Effector memory CD4-positive, alpha-beta T cell (primary cell): ENCODE data around the gene CTRB1.

Experiments used
- DNase-seq, 3 donors: peaks; one replicate each; pipeline ENCODE4 v3.0.0-alpha.2; 2020
- H3K27ac ChIP-seq: 2 replicates; pipeline ENCODE4 v1.7.0; 2013; ENCODE audit warnings: mild to moderate bottlenecking, low read length, moderate library complexity; ENCODE audit not compliant: insufficient read depth, poor library complexity, severe bottlenecking
- H3K27me3 ChIP-seq: replicated peaks from 2 replicates; pipeline ENCODE4 v1.7.0; 2013; ENCODE audit warnings: mild to moderate bottlenecking, low read length; ENCODE audit not compliant: insufficient read depth, control insufficient read depth, poor library complexity, severe bottlenecking
- H3K36me3 ChIP-seq: 2 replicates; pipeline ENCODE4 v1.7.0; 2013; ENCODE audit warnings: mild to moderate bottlenecking, low read length, moderate library complexity; ENCODE audit not compliant: control insufficient read depth, insufficient read depth
- H3K4me1 ChIP-seq: 2 replicates; pipeline ENCODE4 v1.7.0; 2013; ENCODE audit warnings: low read length, mild to moderate bottlenecking; ENCODE audit not compliant: control insufficient read depth, insufficient read depth, poor library complexity, severe bottlenecking
- H3K4me3 ChIP-seq: 2 replicates; pipeline ENCODE4 v1.7.0; 2013; ENCODE audit warnings: low read length, low read depth, mild to moderate bottlenecking; ENCODE audit not compliant: insufficient read depth, poor library complexity, severe bottlenecking
- H3K9me3 ChIP-seq: 2 replicates; pipeline ENCODE4 v1.7.0; 2013; ENCODE audit warnings: mild to moderate bottlenecking, low read length, moderate library complexity; ENCODE audit not compliant: control insufficient read depth

CTRB1 gene

GRCh38 chr16:75262104-75262799 lies 43.5 kb downstream of the CTRB1 start:
- H3K27ac ChIP-seq, result no peak overlapping the region
- H3K4me3 ChIP-seq, result no peak overlapping the region
- H3K27me3 ChIP-seq, result peaks cover 25% of the 10 kb centered on the region
- DNase-seq, result no peak
- no peaks in the 10 kb centered on the region for H3K36me3 ChIP-seq
- H3K9me3 ChIP-seq, result no peaks in the 10 kb centered on the region
- peaks cover 7% of the 10 kb centered on the region for H3K4me1 ChIP-seq

DNA sequence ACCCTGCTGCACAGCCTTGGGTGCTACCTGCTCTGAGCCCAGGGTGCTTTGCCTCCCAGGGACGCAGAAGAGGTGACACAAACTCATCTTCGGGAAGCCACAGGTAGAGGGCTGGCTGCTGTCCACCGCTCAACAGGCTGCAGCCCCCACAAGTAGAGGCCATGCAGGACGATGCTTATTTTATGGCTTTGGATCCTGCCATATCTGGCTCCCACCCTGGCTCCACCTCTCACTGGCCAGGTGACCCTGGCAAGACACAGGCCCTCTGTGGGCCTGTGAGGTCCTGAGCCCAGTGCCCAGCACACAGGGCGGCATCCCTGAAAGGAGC lies 44.0 kb downstream of the CTRB1 start:
- H3K4me3 ChIP-seq, result no peak overlapping the region
- H3K4me1 ChIP-seq, result peaks cover 7% of the 10 kb centered on the region
- DNase-seq, result no peak
- H3K9me3 ChIP-seq, result no peaks in the 10 kb centered on the region
- H3K27ac ChIP-seq, result no peak overlapping the region
- no peaks in the 10 kb centered on the region for H3K36me3 ChIP-seq
- peaks cover 25% of the 10 kb centered on the region for H3K27me3 ChIP-seq

GRCh38 chr16:75263291-75263962 lies 44.6 kb downstream of the CTRB1 start:
- Histone ChIP-seq H3K27me3 (peaks cover 25% of the 10 kb centered on the region), H3K36me3 (no peaks in the 10 kb centered on the region), H3K9me3 (no peaks in the 10 kb centered on the region), H3K4me1 (peaks cover 7% of the 10 kb centered on the region), H3K4me3 (no peak overlapping the region), H3K27ac (no peak overlapping the region)
- no peak for DNase-seq

GRCh38 chr16:75263963-75264445 lies 45.2 kb downstream of the CTRB1 start:
- Histone ChIP-seq H3K9me3 (no peaks in the 10 kb centered on the region), H3K27ac (no peak overlapping the region), H3K36me3 (no peaks in the 10 kb centered on the region), H3K27me3 (peaks cover 25% of the 10 kb centered on the region), H3K4me1 (peaks cover 7% of the 10 kb centered on the region), H3K4me3 (no peak overlapping the region)
- DNase-seq, result no peak

DNA sequence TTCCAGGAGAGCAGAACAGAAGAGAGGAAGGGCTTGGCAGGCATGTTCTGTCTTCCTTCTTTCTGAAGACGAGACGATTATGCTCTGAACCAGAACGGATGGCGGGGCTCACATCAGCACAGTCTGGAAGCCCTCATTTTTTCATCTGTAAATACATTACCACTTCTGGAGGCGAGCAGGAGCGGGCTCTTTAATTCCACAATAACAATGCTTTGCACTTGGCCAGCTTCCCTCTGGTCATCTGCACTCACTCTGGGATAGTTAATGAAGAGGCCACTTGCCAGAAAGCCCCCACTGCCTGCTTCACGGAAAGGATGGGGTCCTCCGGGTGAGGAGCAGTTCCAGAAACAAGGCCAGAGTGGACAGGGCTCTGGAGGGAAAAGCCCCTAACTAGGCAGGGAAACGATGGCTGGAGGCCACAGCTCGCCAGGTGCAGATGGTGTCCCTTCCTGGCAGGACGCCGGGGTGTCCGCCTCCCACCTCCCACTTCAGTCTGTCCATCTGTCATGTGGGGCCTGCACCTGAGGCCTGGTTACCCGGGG lies 45.7 kb downstream of the CTRB1 start:
- H3K9me3 ChIP-seq, result no peaks in the 10 kb centered on the region
- peaks cover 25% of the 10 kb centered on the region for H3K27me3 ChIP-seq
- no peak for DNase-seq
- H3K27ac ChIP-seq, result no peak overlapping the region
- H3K4me1 ChIP-seq, result peaks cover 7% of the 10 kb centered on the region
- no peaks in the 10 kb centered on the region for H3K36me3 ChIP-seq
- no peak overlapping the region for H3K4me3 ChIP-seq

DNA sequence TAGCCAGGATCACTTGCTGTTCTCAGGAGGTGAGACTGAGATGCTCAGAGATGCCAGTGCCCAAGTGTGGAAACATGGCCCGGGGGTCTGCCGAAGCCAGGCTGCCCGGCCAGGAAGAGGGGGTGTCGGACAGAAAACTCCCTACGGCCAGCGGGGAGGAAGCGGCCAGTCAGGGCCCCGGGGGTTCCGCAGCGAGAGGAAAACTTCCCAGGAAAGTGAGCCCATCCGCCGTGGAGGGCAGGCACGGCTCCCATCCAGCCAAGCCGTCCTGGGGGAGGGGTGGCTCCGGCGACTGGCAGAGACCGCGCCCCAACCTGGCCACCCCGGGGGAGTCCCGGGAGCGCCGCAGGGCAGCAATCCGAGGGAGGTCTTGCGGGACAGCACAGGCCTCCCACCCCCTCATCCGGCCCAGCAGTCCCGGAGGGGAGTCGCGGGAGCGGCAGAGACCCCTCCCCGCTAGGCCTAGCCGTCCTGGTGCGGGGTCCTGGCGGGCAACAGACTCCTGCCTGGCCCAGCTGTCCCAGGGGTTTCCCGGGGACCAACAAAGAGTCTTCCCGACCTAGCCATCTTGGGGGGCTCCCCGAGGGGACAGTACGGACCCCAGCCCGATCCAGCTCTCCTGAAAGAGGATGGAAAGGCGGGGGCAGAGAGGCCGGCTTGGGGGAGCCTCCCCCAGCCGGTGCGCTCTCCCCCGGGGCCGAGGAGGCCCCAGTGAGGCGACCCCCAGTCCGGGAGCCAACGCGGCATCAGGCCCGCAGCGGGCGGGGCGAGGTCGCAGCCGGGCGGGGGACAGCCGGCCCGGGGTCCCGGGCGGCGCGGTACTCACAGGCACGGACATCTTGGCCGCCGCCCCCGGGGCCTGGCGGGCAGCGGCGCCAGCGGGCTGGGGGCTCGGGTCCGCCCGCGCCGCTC lies 46.5 kb downstream of the CTRB1 start:
- no peak for DNase-seq
- no peaks in the 10 kb centered on the region for H3K9me3 ChIP-seq
- H3K4me1 ChIP-seq, result peaks cover 7% of the 10 kb centered on the region
- peak overlapping the region; percentile 58 for H3K4me3 ChIP-seq
- no peaks in the 10 kb centered on the region for H3K36me3 ChIP-seq
- peaks cover 25% of the 10 kb centered on the region for H3K27me3 ChIP-seq
- no peak overlapping the region for H3K27ac ChIP-seq

- H3K36me3 ChIP-seq, result no peaks in the 10 kb centered on the region
- no peak overlapping the region for H3K27ac ChIP-seq
- H3K4me3 ChIP-seq, result peak overlapping the region; percentile 58
- peaks cover 25% of the 10 kb centered on the region for H3K27me3 ChIP-seq
- H3K9me3 ChIP-seq, result no peaks in the 10 kb centered on the region
- no peak for DNase-seq
- peaks cover 7% of the 10 kb centered on the region for H3K4me1 ChIP-seq
These were observed 47.3 kb downstream of the CTRB1 start for GRCh38 chr16:75265911-75266701.

- no peak for DNase-seq
- Histone ChIP-seq H3K9me3 (no peaks in the 10 kb centered on the region), H3K27ac (no peak overlapping the region), H3K4me3 (no peak overlapping the region), H3K36me3 (no peaks in the 10 kb centered on the region), H3K27me3 (peaks cover 25% of the 10 kb centered on the region), H3K4me1 (peaks cover 7% of the 10 kb centered on the region)
These were observed 48.2 kb downstream of the CTRB1 start for GRCh38 chr16:75266738-75267630.
